GM12873 (cell line): ENCODE results near the gene GJD3.

ENCODE experiments used
- TF ChIP-seq, protein P1 (sequence below): IDR thresholded peaks from 2 replicates; pipeline ENCODE4 v1.5.1; 2012; ENCODE audit warnings: low read depth, mild to moderate bottlenecking, moderate library complexity, low read length, control low read depth; ENCODE audit not compliant: insufficient read depth; ENCODE audit errors: missing control alignments

The GJD3 gene

DNA sequence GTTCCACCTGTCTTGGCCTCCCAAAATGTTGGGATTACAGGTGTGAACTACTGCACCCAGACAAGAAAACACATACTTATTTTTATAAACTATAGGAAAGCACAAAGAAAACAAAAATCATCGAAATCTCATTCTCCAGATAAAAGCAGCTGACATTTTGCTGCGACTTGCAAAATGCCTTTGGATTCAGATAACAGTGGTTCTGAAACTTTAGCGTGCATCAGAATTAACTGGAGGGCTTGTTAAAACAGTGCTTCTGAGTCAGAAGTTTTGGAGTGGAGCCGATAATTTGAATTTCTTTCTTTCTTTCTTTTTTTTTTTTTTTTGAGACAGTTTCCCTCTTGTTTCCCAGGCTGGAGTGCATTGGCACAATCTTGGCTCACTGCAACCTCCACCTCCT, 17.7 kb upstream of the GJD3 start:
- TF ChIP-seq, protein P1, sequence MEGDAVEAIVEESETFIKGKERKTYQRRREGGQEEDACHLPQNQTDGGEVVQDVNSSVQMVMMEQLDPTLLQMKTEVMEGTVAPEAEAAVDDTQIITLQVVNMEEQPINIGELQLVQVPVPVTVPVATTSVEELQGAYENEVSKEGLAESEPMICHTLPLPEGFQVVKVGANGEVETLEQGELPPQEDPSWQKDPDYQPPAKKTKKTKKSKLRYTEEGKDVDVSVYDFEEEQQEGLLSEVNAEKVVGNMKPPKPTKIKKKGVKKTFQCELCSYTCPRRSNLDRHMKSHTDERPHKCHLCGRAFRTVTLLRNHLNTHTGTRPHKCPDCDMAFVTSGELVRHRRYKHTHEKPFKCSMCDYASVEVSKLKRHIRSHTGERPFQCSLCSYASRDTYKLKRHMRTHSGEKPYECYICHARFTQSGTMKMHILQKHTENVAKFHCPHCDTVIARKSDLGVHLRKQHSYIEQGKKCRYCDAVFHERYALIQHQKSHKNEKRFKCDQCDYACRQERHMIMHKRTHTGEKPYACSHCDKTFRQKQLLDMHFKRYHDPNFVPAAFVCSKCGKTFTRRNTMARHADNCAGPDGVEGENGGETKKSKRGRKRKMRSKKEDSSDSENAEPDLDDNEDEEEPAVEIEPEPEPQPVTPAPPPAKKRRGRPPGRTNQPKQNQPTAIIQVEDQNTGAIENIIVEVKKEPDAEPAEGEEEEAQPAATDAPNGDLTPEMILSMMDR, result no peak

DNA sequence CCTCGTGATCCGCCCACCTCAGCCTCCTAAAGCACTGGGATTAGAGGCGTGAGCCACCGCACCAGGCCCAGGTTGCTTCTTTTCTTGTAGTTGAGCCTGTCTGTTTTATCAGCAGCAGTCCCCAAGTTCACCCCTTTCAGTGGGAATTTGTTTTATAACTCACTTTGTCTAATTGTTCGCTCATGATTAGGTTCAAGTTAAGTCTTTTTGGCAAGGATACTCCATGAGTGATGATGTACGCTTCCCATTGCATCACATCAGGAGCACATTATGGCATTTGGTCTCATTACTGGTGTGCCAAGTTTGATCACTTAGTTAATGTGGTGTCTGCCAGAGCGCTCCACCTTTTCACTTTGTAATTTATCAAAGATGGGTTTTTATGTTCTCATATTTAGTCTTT, 14.4 kb upstream of the GJD3 start:
- TF ChIP-seq, protein P1, result no peak

DNA sequence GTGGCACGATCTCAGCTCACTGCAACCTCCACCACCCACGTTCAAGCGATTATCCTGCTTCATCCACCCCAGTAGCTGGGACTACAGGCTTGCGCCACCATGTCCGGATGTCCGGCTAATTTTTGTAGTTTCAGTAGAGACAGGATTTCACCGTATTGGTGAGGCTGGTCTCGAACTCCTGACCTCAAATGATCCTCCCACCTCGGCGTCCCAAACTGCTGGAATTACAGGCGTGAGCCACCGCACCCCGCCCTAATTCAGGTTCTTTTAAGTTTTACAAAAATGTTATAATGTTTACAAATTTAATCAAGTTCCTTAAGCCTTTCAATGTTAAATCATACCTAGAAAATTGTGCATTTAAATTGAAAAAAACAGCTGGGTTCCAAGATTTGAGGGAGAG, 13.3 kb upstream of the GJD3 start:
- TF ChIP-seq, protein P1, result no peak

DNA sequence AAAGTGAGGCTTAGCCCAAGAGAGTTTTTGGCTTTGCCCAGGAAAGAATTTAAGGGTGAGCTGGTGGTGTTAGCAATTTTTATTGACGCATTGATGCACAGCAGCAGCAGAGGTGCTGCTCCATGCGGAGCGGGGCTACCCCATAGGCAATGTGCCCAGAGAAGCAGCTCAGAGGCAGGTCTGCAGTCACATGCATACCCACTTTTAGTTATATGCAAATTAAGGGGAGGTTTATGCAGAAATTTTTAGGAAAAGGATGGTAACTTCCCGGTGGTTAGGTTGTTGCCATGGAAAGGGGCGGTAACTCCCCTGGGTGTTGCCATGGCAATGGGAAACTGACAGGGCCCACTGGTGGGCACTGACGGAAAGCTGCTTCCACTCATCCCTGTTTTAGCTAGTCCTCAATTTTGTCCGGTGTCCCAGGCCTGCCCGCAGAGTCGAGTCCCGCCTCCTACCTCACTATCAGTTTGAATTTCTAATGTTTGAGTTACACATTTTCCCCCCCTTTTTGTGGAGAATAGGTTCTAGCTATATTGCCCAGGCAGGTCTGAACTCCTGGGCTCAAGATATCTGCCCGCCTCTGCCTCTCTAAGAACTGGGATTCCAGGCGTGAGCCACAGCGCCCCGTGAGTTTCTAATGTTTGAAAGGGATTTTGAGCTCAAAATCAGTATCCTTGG, 10.4 kb upstream of the GJD3 start:
- TF ChIP-seq, protein P1, result no peak

DNA sequence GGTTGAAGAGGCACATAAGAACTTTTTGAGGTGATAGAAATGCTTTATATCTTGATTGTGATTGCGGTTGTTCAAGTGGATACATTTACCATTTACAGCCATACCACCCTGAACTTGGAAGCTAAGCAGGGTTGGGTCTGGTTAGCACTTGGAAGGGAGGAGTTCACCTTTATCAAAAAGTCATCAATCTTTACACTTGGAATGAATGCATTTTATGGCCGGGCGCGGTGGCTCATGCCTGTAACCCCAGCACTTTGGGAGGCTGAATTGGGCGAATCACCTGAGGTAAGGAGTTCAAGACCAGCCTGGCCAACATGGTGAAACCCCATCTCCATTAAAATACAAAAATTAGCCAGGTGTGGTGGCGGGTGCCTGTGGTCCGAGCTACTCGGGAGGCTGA, 9.5 kb upstream of the GJD3 start:
- TF ChIP-seq, protein P1, result no peak

DNA sequence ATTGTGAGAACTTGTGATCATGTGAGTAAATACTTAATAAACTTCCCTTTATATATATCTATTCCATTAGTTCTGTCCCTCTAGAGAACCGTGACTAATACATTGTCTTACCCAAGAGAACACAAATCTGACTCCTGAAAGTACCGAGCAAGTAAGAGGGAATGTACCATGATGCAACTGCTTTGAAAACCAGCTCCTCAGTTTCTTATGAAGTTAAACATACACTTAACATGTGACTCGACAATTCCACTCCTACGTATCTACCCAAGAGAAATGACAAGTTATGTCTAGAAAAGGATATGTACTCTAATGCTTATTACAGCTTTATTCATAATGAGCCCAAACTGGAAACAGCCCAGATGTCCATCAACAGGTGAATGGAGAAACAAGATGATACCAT, 8.8 kb upstream of the GJD3 start:
- TF ChIP-seq, protein P1, result no peak

DNA sequence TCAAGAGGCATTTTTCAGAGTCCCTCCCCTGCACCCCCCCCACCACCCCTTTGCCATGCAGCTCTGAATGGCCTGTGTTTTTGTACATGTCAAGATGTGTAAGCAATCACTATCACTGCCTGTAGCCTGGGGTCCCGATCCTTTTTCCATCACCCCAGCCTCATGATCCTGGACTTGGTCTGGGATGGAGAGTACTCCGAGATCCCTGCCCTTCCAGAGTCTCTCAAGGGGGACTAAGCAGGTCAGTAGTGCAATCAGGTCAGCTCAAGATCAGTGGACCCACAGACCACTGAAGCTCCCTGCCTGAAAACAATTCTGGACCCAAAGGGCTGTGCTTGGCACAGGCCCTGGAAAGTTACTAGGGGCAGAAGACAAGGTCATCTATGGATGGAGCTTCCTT, 7.5 kb upstream of the GJD3 start:
- TF ChIP-seq, protein P1, result no peak
